HCT116 (cell line): Measurements from ENCODE around the gene HPDL. TPM values are rescaled to one million over a fixed set of nuclear protein-coding genes. Genes with fewer than 3 reads are reported as not detected.

Experiments used
- ATAC-seq: fragments of 200-7000 bp; cut with Tn5 transposase; 2 replicates; pipeline ENCODE4 v1.9.1; 2020; ENCODE audit warnings: mild to moderate bottlenecking, moderate library complexity
- BruUV-seq: library from RNA; stranded (reverse); fragments of 400-500 nt; replicated peaks from 2 replicates; lab custom pipeline; 2021; lab: Mats Ljungman, UMichigan
- CTCF ChIA-PET: fragments of 300-600 bp; sonication (Branson Sonifier 250); formaldehyde crosslinking; loops from one replicate; lab custom pipeline; 2021; ENCODE audit warnings: antibody characterized with exemption; lab: Charles Lee
- POLR2A ChIA-PET: fragments of 300-600, 350-600 bp; sonication (Branson Sonifier 250); formaldehyde crosslinking; loops from one replicate; lab custom pipeline; 2021; ENCODE audit warnings: antibody characterized with exemption; lab: Charles Lee
- RAD21 ChIA-PET, 2 experiments: fragments of 300-600 bp; sonication (Branson Sonifier 250); formaldehyde crosslinking; loops; one replicate each; lab custom pipeline; 2023; ENCODE audit warnings: low total read pairs in 2 of 2; ENCODE audit not compliant: uncharacterized antibody in 2 of 2, unreplicated experiment in 2 of 2, low non-redundant PET in 1 of 2; lab: Charles Lee
- DNase-seq: peaks from one replicate; pipeline ENCODE4 v3.0.0-alpha.2; 2010; ENCODE audit warnings: low read depth, low spot score
- H2AFZ ChIP-seq: fragments of 200-600 bp; shearing (Covaris generic), sonication (generic); 2 replicates; pipeline ENCODE4 v1.6.1; 2017; ENCODE audit warnings: low read depth, mixed run types, mixed read lengths, antibody characterized with exemption, low read length; ENCODE audit not compliant: poor library complexity, severe bottlenecking
- H3K27ac ChIP-seq: 2 replicates; pipeline ENCODE4 v1.5.1; 2012; ENCODE audit warnings: low read depth, low read length
- H3K27me3 ChIP-seq: fragments of 200-600 bp; sonication (generic); 2 replicates; pipeline ENCODE4 v1.6.1; 2016; ENCODE audit warnings: mixed run types, low read length, mixed read lengths; ENCODE audit not compliant: insufficient read depth
- H3K36me3 ChIP-seq, 2 experiments: fragments of 200-500 bp in 1 of 2; fragments of 200-600 bp in 1 of 2; sonication (Bioruptor generic) in 1 of 2; sonication (generic) in 1 of 2; 2 replicates each; pipeline versions ENCODE4 v1.5.1 to v1.6.1; 2014 to 2016; ENCODE audit warnings: low read length in 2 of 2, inconsistent platforms in 1 of 2, mixed read lengths in 1 of 2, mixed run types in 1 of 2; ENCODE audit not compliant: insufficient read depth in 2 of 2, control insufficient read depth in 1 of 2
- H3K4me1 ChIP-seq, 2 experiments: fragments of 200-600 bp in 1 of 2; sonication (generic) in 1 of 2; 2 replicates each; pipeline versions ENCODE4 v1.5.1 to v1.6.1; 2012 to 2017; ENCODE audit warnings: low read length in 2 of 2, inconsistent platforms in 1 of 2, mild to moderate bottlenecking in 1 of 2, mixed read lengths in 1 of 2, mixed run types in 1 of 2, moderate library complexity in 1 of 2; ENCODE audit not compliant: insufficient read depth in 2 of 2, control insufficient read depth in 1 of 2
- H3K4me2 ChIP-seq: fragments of 200-600 bp; sonication (generic); 2 replicates; pipeline ENCODE4 v1.6.1; 2017; ENCODE audit warnings: mixed run types, low read length, mixed read lengths
- H3K4me3 ChIP-seq, 2 experiments: fragments of 200-600 bp in 1 of 2; sonication (generic) in 1 of 2; replicated peaks in 1 of 2; 2 replicates each; pipeline ENCODE4 v1.5.1; 2011 to 2016; ENCODE audit warnings: low read length in 2 of 2, control low read depth in 1 of 2, low read depth in 1 of 2, mild to moderate bottlenecking in 1 of 2, mixed read lengths in 1 of 2, mixed run types in 1 of 2
- H3K79me2 ChIP-seq: fragments of 200-600 bp; sonication (generic); 2 replicates; pipeline ENCODE4 v1.6.1; 2017; ENCODE audit warnings: mild to moderate bottlenecking, mixed run types, low read length, moderate library complexity, mixed read lengths; ENCODE audit not compliant: insufficient read depth
- H3K9ac ChIP-seq: fragments of 200-600 bp; sonication (generic); 2 replicates; pipeline ENCODE4 v1.6.1; 2016; ENCODE audit warnings: low read length, mixed read lengths
- H3K9me2 ChIP-seq: fragments of 200-600 bp; sonication (generic), shearing (Covaris generic); 2 replicates; pipeline ENCODE4 v1.6.1; 2017; ENCODE audit warnings: mixed run types, mild to moderate bottlenecking, moderate library complexity; ENCODE audit not compliant: insufficient read depth
- H3K9me3 ChIP-seq, 2 experiments: fragments of 200-500 bp in 1 of 2; fragments of 200-600 bp in 1 of 2; sonication (Bioruptor generic) in 1 of 2; sonication (generic) in 1 of 2; 2 replicates each; pipeline ENCODE4 v1.6.1; 2014 to 2017; ENCODE audit warnings: low read length in 2 of 2, mixed read lengths in 2 of 2, inconsistent platforms in 1 of 2, low read depth in 1 of 2, mild to moderate bottlenecking in 1 of 2, mixed run types in 1 of 2, moderate library complexity in 1 of 2; ENCODE audit not compliant: control insufficient read depth in 1 of 2, insufficient read depth in 1 of 2
- H4K20me1 ChIP-seq: fragments of 200-600 bp; sonication (generic), shearing (Covaris generic); 2 replicates; pipeline ENCODE4 v1.6.1; 2017; ENCODE audit warnings: mixed run types, mild to moderate bottlenecking, moderate library complexity; ENCODE audit not compliant: insufficient read depth
- CBX3 ChIP-seq: IDR thresholded peaks from 2 replicates; pipeline ENCODE4 v1.6.1; 2012; ENCODE audit warnings: low read depth
- EGR1 ChIP-seq: IDR thresholded peaks from 2 replicates; pipeline ENCODE4 v1.6.1; 2012; ENCODE audit warnings: low read depth
- EZH2 ChIP-seq: fragments of 200-600 bp; sonication (generic); IDR thresholded peaks from 2 replicates; pipeline ENCODE4 v1.6.1; 2017; ENCODE audit warnings: antibody characterized with exemption, mixed run types
- EZH2phosphoT487 ChIP-seq: fragments of 200-600 bp; IDR thresholded peaks from 2 replicates; pipeline ENCODE4 v1.6.1; 2018; ENCODE audit warnings: antibody characterized with exemption, borderline replicate concordance
- JUND ChIP-seq: IDR thresholded peaks from 2 replicates; pipeline ENCODE4 v1.6.1; 2012
- POLR2A ChIP-seq: IDR thresholded peaks from 2 replicates; pipeline ENCODE4 v1.7.0; 2011; ENCODE audit warnings: borderline replicate concordance; ENCODE audit not compliant: insufficient read depth, insufficient read length; ENCODE audit errors: extremely low read depth
- POLR2AphosphoS5 ChIP-seq: IDR thresholded peaks from 2 replicates; pipeline ENCODE4 v1.6.1; 2011; ENCODE audit warnings: mild to moderate bottlenecking, low read depth, low read length, moderate library complexity
- SIN3A ChIP-seq: IDR thresholded peaks from 2 replicates; pipeline ENCODE4 v1.6.1; 2012; ENCODE audit warnings: low read depth
- SP1 ChIP-seq: IDR thresholded peaks from 2 replicates; pipeline ENCODE4 v1.6.1; 2012; ENCODE audit warnings: low read depth
- TCF7L2 ChIP-seq: IDR thresholded peaks from 2 replicates; pipeline ENCODE4 v1.7.0; 2011; ENCODE audit warnings: borderline replicate concordance, inconsistent platforms; ENCODE audit not compliant: insufficient read depth, insufficient read length; ENCODE audit errors: extremely low read depth
- YY1 ChIP-seq: IDR thresholded peaks from 2 replicates; pipeline ENCODE4 v1.6.1; 2011; ENCODE audit warnings: low read length, low read depth, moderate library complexity, mild to moderate bottlenecking; ENCODE audit not compliant: insufficient replicate concordance; ENCODE audit errors: extremely low read depth
- ZFX ChIP-seq: fragments of 450-650 bp; IDR thresholded peaks from 2 replicates; pipeline ENCODE4 v1.6.1; 2017
- intact Hi-C: fragments of 100-400 bp; cut with micrococcal nuclease; formaldehyde crosslinking; loops from 2 replicates; pipeline ENCODE4 v1.10.0; 2022
- total RNA-seq: library from RNA; stranded (reverse); gene quantifications from one replicate; pipeline ENCODE4 v1.2.1, GENCODE V29; 2021; ENCODE audit not compliant: unreplicated experiment
- TF ChIP-seq, protein P1 (sequence below): IDR thresholded peaks from 2 replicates; pipeline ENCODE4 v1.6.1; 2012
- TF ChIP-seq, protein P2 (sequence below): IDR thresholded peaks from 2 replicates; pipeline ENCODE4 v1.6.1; 2011; ENCODE audit warnings: mild to moderate bottlenecking, low read length, moderate library complexity; ENCODE audit not compliant: insufficient replicate concordance; ENCODE audit errors: extremely low read depth

HPDL gene
- total RNA-seq, 1 experiment from 2014 or later, result not detected

- Histone ChIP-seq H3K27me3 (no peaks in the 10 kb centered on the region), H3K4me1 (peaks cover 21 to 50% of the 10 kb centered on the region in 2 experiments), H3K9me3 (peaks cover 0 to 3% of the 10 kb centered on the region in 2 experiments; a peak in 1 of 4 replicates), H3K36me3 (peaks cover 15 to 39% of the 10 kb centered on the region in 2 experiments; a peak in 2 of 4 replicates), H4K20me1 (no peaks in the 10 kb centered on the region), H3K27ac (peak within 1 kb of the TSS; percentile 82), H3K79me2 (peaks cover 43% of the 10 kb centered on the region), H2AFZ (peak within 1 kb of the TSS; percentile 62), H3K9me2 (no peaks in the 10 kb centered on the region), H3K4me3 (peak within 1 kb of the TSS; percentile 93 to 94), H3K4me2 (peak within 1 kb of the TSS; percentile 90), H3K9ac (peak within 1 kb of the TSS; percentile 95)
- peak; percentile 52; the same call in 1 of the 2 replicates for TF ChIP-seq ZFX
- peak; percentile 58 for TF ChIP-seq CBX3
- TF ChIP-seq, protein P1, sequence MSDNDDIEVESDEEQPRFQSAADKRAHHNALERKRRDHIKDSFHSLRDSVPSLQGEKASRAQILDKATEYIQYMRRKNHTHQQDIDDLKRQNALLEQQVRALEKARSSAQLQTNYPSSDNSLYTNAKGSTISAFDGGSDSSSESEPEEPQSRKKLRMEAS, result peak; percentile 90
- TF ChIP-seq SP1, result peak; percentile 69
- TF ChIP-seq, protein P2, sequence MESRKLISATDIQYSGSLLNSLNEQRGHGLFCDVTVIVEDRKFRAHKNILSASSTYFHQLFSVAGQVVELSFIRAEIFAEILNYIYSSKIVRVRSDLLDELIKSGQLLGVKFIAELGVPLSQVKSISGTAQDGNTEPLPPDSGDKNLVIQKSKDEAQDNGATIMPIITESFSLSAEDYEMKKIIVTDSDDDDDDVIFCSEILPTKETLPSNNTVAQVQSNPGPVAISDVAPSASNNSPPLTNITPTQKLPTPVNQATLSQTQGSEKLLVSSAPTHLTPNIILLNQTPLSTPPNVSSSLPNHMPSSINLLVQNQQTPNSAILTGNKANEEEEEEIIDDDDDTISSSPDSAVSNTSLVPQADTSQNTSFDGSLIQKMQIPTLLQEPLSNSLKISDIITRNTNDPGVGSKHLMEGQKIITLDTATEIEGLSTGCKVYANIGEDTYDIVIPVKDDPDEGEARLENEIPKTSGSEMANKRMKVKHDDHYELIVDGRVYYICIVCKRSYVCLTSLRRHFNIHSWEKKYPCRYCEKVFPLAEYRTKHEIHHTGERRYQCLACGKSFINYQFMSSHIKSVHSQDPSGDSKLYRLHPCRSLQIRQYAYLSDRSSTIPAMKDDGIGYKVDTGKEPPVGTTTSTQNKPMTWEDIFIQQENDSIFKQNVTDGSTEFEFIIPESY, result peak; percentile 68
- no peak for TF ChIP-seq EZH2
- TF ChIP-seq TCF7L2, result peak; percentile 57
- no peak for TF ChIP-seq EZH2phosphoT487
- TF ChIP-seq POLR2A, result peak; percentile 46
- TF ChIP-seq SIN3A, result peak; percentile 90
- peak; percentile 84 for TF ChIP-seq YY1
- peak; percentile 87 for TF ChIP-seq POLR2AphosphoS5
- no peak for TF ChIP-seq JUND
- no peak for TF ChIP-seq EGR1
- ATAC-seq, result peak; percentile 90
- DNase-seq, result peak; percentile 79
- intact Hi-C loops, result loop anchor here (2.0 to 5.0 kb wide), 3 partner anchors 35 to 328 kb away; partner anchors contain the start of genes HECTD3 and UROD
- ChIA-PET CTCF (interaction anchor here (0.6 to 1.4 kb wide), 5 partner anchors 36 to 326 kb away, joined by 3 to 7 read pairs (median 4); no protein-coding TSS in a partner anchor), POLR2A (interaction anchor here (0.7 to 2.8 kb wide), 18 partner anchors 9 to 618 kb away, joined by 3 to 13 read pairs (median 6); partner anchors contain the start of genes CCDC163, HPDL, MMACHC and PRDX1), RAD21 (interaction anchor here (1.5 to 1.7 kb wide), 2 partner anchors 150 to 328 kb away, joined by 4 to 5 read pairs; partner anchors contain the start of genes TESK2 (in 1 of the 2) and UROD (in 1 of the 2))
- BruUV-seq, result no TSS peak
These were observed 13.3 kb downstream of the HPDL start, which contains the start of the genes MUTYH and TOE1 for GRCh38 chr1:45339789-45340558. TSS of gene MUTYH (minus strand) at chr1:45340440. CDS start at chr1:45334505, 5,935 bp downstream. TSS of gene TOE1 (plus strand) at chr1:45340170. CDS start at chr1:45340253, 83 bp downstream.
